Measurements from ENCODE around the gene HTR3E.
"Not testable (repeated sequence)": the region's sequence is repeated elsewhere in the genome, so short reads cannot be mapped to it uniquely, and the experiment has no call there.

The HTR3E gene

GRCh38 chr3:184099806-184100686 lies 3.2 kb downstream of the HTR3E start:
- TF ChIP-seq CTCF (conservative IDR thresholded peaks at IDR 0.05; ENCODE audit: low read depth, low read length), result no peak
- no peak for DNase-seq (ENCODE audit: low read depth)
- no peak overlapping the region for H3K4me3 ChIP-seq (ENCODE audit: low read length)

GRCh38 chr3:184110316-184110725 lies 13.5 kb downstream of the HTR3E start:
- DNase-seq (ENCODE audit: low read depth), result no peak
- no peak for TF ChIP-seq CTCF (conservative IDR thresholded peaks at IDR 0.05; ENCODE audit: low read depth, low read length)
- H3K4me3 ChIP-seq (ENCODE audit: low read length), result peak overlapping the region; percentile 14

- TF ChIP-seq CTCF (conservative IDR thresholded peaks at IDR 0.05; ENCODE audit: low read depth, low read length), result no peak
- no peak overlapping the region for H3K4me3 ChIP-seq (ENCODE audit: low read length)
- DNase-seq (ENCODE audit: low read depth), result no peak
Measured at GRCh38 chr3:184116017-184116416, 19.2 kb downstream of the HTR3E start.

GRCh38 chr3:184117636-184118035 lies 20.8 kb downstream of the HTR3E start:
- no peak for DNase-seq (ENCODE audit: low read depth)
- TF ChIP-seq CTCF (conservative IDR thresholded peaks at IDR 0.05; ENCODE audit: low read depth, low read length), result no peak
- no peak overlapping the region for H3K4me3 ChIP-seq (ENCODE audit: low read length)

GRCh38 chr3:184121031-184121430 lies 24.2 kb downstream of the HTR3E start:
- H3K4me3 ChIP-seq (ENCODE audit: low read length); DNase-seq (ENCODE audit: low read depth): not testable (repeated sequence)

- DNase-seq (ENCODE audit: low read depth), result no peak
- H3K4me3 ChIP-seq (ENCODE audit: low read length), result no peak overlapping the region
- no peak for TF ChIP-seq CTCF (conservative IDR thresholded peaks at IDR 0.05; ENCODE audit: low read depth, low read length)
Measured at GRCh38 chr3:184126006-184126405, 29.1 kb downstream of the HTR3E start.

GRCh38 chr3:184129012-184129411 lies 32.1 kb downstream of the HTR3E start:
- no peak for DNase-seq (ENCODE audit: low read depth)
- H3K4me3 ChIP-seq (ENCODE audit: low read length), result no peak overlapping the region
- peak; percentile 63 for TF ChIP-seq CTCF (conservative IDR thresholded peaks at IDR 0.05; ENCODE audit: low read depth, low read length)
